GM19099 (cell line): ENCODE results near the gene DCLK1.

Experiments
- POLR2A ChIP-seq: IDR thresholded peaks from 3 replicates; pipeline ENCODE4 v1.6.1; 2011; ENCODE audit warnings: low read depth; ENCODE audit not compliant: insufficient read length; ENCODE audit errors: extremely low read depth

The DCLK1 gene

GRCh38 chr13:35882722-35883497 is 248.3 kb downstream of the DCLK1 start:
- TF ChIP-seq POLR2A = no peak

- TF ChIP-seq POLR2A = no peak
These were observed 249.8 kb downstream of the DCLK1 start for GRCh38 chr13:35881360-35881759.

- no peak for TF ChIP-seq POLR2A
These were observed 252.1 kb downstream of the DCLK1 start for GRCh38 chr13:35879111-35879510.

GRCh38 chr13:35876601-35877000 is 254.6 kb downstream of the DCLK1 start:
- TF ChIP-seq POLR2A = no peak

GRCh38 chr13:35874704-35875103 is 256.5 kb downstream of the DCLK1 start:
- TF ChIP-seq POLR2A = no peak

- TF ChIP-seq POLR2A = no peak
These were observed 258.8 kb downstream of the DCLK1 start for GRCh38 chr13:35872369-35872768.

- no peak for TF ChIP-seq POLR2A
These were observed 259.6 kb downstream of the DCLK1 start for GRCh38 chr13:35871561-35871960.

GRCh38 chr13:35866801-35867200 is 264.4 kb downstream of the DCLK1 start:
- no peak for TF ChIP-seq POLR2A

GRCh38 chr13:35865341-35866240 is 265.6 kb downstream of the DCLK1 start:
- TF ChIP-seq POLR2A = no peak

- no peak for TF ChIP-seq POLR2A
These were observed 270.5 kb downstream of the DCLK1 start for GRCh38 chr13:35860661-35861060.

- no peak for TF ChIP-seq POLR2A
These were observed 271.2 kb downstream of the DCLK1 start for GRCh38 chr13:35859981-35860380.

GRCh38 chr13:35858665-35859064 is 272.5 kb downstream of the DCLK1 start:
- TF ChIP-seq POLR2A = no peak

- no peak for TF ChIP-seq POLR2A
These were observed 273.4 kb downstream of the DCLK1 start for GRCh38 chr13:35857769-35858168.

GRCh38 chr13:35856721-35857364 is 274.3 kb downstream of the DCLK1 start:
- no peak for TF ChIP-seq POLR2A

GRCh38 chr13:35856084-35856483 is 275.1 kb downstream of the DCLK1 start:
- no peak for TF ChIP-seq POLR2A
